SU-DHL-6 (cell line): ENCODE data around the gene PFKL.

Source experiments
- H2AFZ ChIP-seq: fragments of 200-600 bp; sonication (generic); 2 replicates; pipeline ENCODE4 v1.6.1; 2014; ENCODE audit warnings: low read depth, mild to moderate bottlenecking, moderate library complexity, mixed read lengths, antibody characterized with exemption, low read length; ENCODE audit not compliant: severe bottlenecking
- H3F3A ChIP-seq: fragments of 200-600 bp; shearing (Covaris generic); 2 replicates; pipeline ENCODE4 v1.6.0; 2016; ENCODE audit warnings: antibody characterized with exemption, mild to moderate bottlenecking; ENCODE audit not compliant: insufficient read depth
- H3K27ac ChIP-seq: fragments of 200-600 bp; sonication (generic); 2 replicates; pipeline ENCODE4 v1.5.1; 2016; ENCODE audit warnings: low read depth, mild to moderate bottlenecking, low read length, moderate library complexity, mixed read lengths
- H3K27me3 ChIP-seq: fragments of 200-600 bp; sonication (generic), shearing (Covaris generic); 2 replicates; pipeline ENCODE4 v1.6.0; 2014; ENCODE audit warnings: mild to moderate bottlenecking, low read length
- H3K36me3 ChIP-seq: fragments of 200-600 bp; sonication (generic); 2 replicates; pipeline ENCODE4 v1.6.1; 2014; ENCODE audit warnings: mild to moderate bottlenecking, low read length, mixed read lengths
- H3K4me2 ChIP-seq: fragments of 300-600, 200-600 bp; shearing (Covaris generic), sonication (generic); 2 replicates; pipeline ENCODE4 v1.6.0; 2014; ENCODE audit warnings: low read length, low read depth, mild to moderate bottlenecking; ENCODE audit not compliant: poor library complexity, severe bottlenecking
- H3K4me3 ChIP-seq: fragments of 200-600 bp; sonication (generic); 2 replicates; pipeline ENCODE4 v1.5.1; 2014; ENCODE audit warnings: antibody characterized with exemption, low read length, mild to moderate bottlenecking, mixed read lengths; ENCODE audit not compliant: insufficient read depth, poor library complexity, severe bottlenecking
- H3K79me2 ChIP-seq: fragments of 200-600 bp; sonication (generic); 2 replicates; pipeline ENCODE4 v1.6.1; 2014; ENCODE audit warnings: mild to moderate bottlenecking, low read length, moderate library complexity; ENCODE audit not compliant: insufficient read depth
- H3K9ac ChIP-seq: fragments of 200-600 bp; sonication (generic); 2 replicates; pipeline ENCODE4 v1.7.0; 2014; ENCODE audit warnings: mild to moderate bottlenecking, low read length
- H3K9me2 ChIP-seq: fragments of 200-600 bp; sonication (generic); replicated peaks from 2 replicates; pipeline ENCODE4 v1.6.1; 2014; ENCODE audit warnings: low read length; ENCODE audit not compliant: insufficient read depth
- H3K9me3 ChIP-seq: fragments of 200-600 bp; sonication (generic); 2 replicates; pipeline ENCODE4 v1.6.1; 2014; ENCODE audit warnings: low read length, mixed read lengths; ENCODE audit not compliant: insufficient read depth
- H4K20me1 ChIP-seq: fragments of 200-600 bp; sonication (generic); 2 replicates; pipeline ENCODE4 v1.6.1; 2014; ENCODE audit warnings: low read depth, mild to moderate bottlenecking, antibody characterized with exemption, low read length, moderate library complexity, mixed read lengths
- CTCF ChIP-seq: fragments of 200-600 bp; sonication (generic); IDR thresholded peaks from one replicate; pipeline ENCODE4 v1.5.1; 2017; ENCODE audit warnings: antibody characterized with exemption, mild to moderate bottlenecking, low read length, moderate library complexity; ENCODE audit not compliant: insufficient read depth, poor library complexity, severe bottlenecking
- EZH2phosphoT487 ChIP-seq: fragments of 200-600 bp; sonication (generic), shearing (Covaris generic); conservative IDR thresholded peaks from 2 replicates; pipeline ENCODE4 v1.6.1; 2018; ENCODE audit warnings: mild to moderate bottlenecking, antibody characterized with exemption, low read length, moderate library complexity, mixed read lengths

Gene PFKL

GRCh38 chr21:44306936-44307704 lies 7.3 kb downstream of the PFKL start:
- Histone ChIP-seq H3K27ac (no peak overlapping the region), H3K27me3 (no peaks in the 10 kb centered on the region), H3F3A (no peaks in the 10 kb centered on the region), H3K4me2 (no peak overlapping the region), H4K20me1 (no peaks in the 10 kb centered on the region; the same call in 1 of the 2 replicates), H3K79me2 (0 out of 2 replicates have a peak, but pooled peaks cover 12% of the 10 kb centered on the region), H3K36me3 (no peaks in the 10 kb centered on the region), H3K9ac (no peak overlapping the region), H3K4me3 (no peak overlapping the region), H2AFZ (no peak overlapping the region), H3K9me3 (no peaks in the 10 kb centered on the region), H3K9me2 (no peaks in the 10 kb centered on the region)
- TF ChIP-seq EZH2phosphoT487 (no peak), CTCF (no peak)

- H2AFZ ChIP-seq: no peak overlapping the region
- H3K9ac ChIP-seq: no peak overlapping the region
- H3K36me3 ChIP-seq: no peaks in the 10 kb centered on the region
- H3K27ac ChIP-seq: no peak overlapping the region
- TF ChIP-seq CTCF (no peak), EZH2phosphoT487 (no peak)
- H4K20me1 ChIP-seq: no peaks in the 10 kb centered on the region
- H3F3A ChIP-seq: no peaks in the 10 kb centered on the region
- H3K79me2 ChIP-seq: no peaks in the 10 kb centered on the region
- no peak overlapping the region for H3K4me2 ChIP-seq
- no peak overlapping the region for H3K4me3 ChIP-seq
- H3K9me3 ChIP-seq: no peaks in the 10 kb centered on the region
- H3K9me2 ChIP-seq: no peaks in the 10 kb centered on the region
- H3K27me3 ChIP-seq: no peaks in the 10 kb centered on the region
Observed at GRCh38 chr21:44310628-44311507, 11.0 kb downstream of the PFKL start.

GRCh38 chr21:44312089-44312488 lies 12.2 kb downstream of the PFKL start:
- Histone ChIP-seq H3K4me3 (no peak overlapping the region), H3K27ac (no peak overlapping the region), H3F3A (no peaks in the 10 kb centered on the region), H2AFZ (no peak overlapping the region), H3K27me3 (no peaks in the 10 kb centered on the region), H3K4me2 (no peak overlapping the region), H3K9me3 (no peaks in the 10 kb centered on the region), H3K9me2 (no peaks in the 10 kb centered on the region), H4K20me1 (no peaks in the 10 kb centered on the region), H3K9ac (no peak overlapping the region), H3K79me2 (no peaks in the 10 kb centered on the region), H3K36me3 (no peaks in the 10 kb centered on the region)
- TF ChIP-seq CTCF (no peak), EZH2phosphoT487 (no peak)
